Lower leg skin (tissue), 3 donors: Measurements from ENCODE around the gene UFSP2.

Experiments
- CTCF ChIP-seq, 3 donors: fragments of 450-650 bp; IDR thresholded peaks; one replicate each; pipeline ENCODE4 v1.5.1; 2016; ENCODE audit warnings: antibody characterized with exemption in 3 of 3, mild to moderate bottlenecking in 3 of 3, moderate library complexity in 2 of 3
- POLR2A ChIP-seq, 2 donors: fragments of 450-650 bp; IDR thresholded peaks; one replicate each; pipeline ENCODE4 v1.6.1; 2016 to 2017; ENCODE audit warnings: antibody characterized with exemption in 2 of 2, mild to moderate bottlenecking in 1 of 2, moderate library complexity in 1 of 2

GRCh38 chr4:185358514-185358913 is 67.2 kb downstream of the UFSP2 start:
- TF ChIP-seq POLR2A (IDR thresholded peaks at IDR 0.05), result no peak
- TF ChIP-seq CTCF (IDR thresholded peaks at IDR 0.05), result no peak
